WTC11 (cell line): ENCODE data around the gene BOLA3. TPM values are rescaled to one million over a fixed set of nuclear protein-coding genes. Genes with fewer than 3 reads are reported as not detected.

Experiments used
- ATAC-seq: fragments of 200-7000 bp; cut with Tn5 transposase; 2 replicates; pipeline ENCODE4 v1.10.0; 2021; ENCODE audit warnings: mild to moderate bottlenecking, moderate library complexity
- CTCF ChIA-PET: fragments of 300-600 bp; sonication (Branson Sonifier 250); formaldehyde crosslinking; loops from one replicate; lab custom pipeline; 2021; ENCODE audit warnings: antibody characterized with exemption; lab: Charles Lee
- POLR2A ChIA-PET: fragments of 350-600 bp; sonication (Branson Sonifier 250); formaldehyde crosslinking; loops from one replicate; lab custom pipeline; 2021; ENCODE audit warnings: antibody characterized with exemption; lab: Charles Lee
- DNase-seq: peaks from one replicate; pipeline ENCODE4 v3.0.0; 2021; ENCODE audit warnings: low spot score
- H3K27ac Mint-ChIP-seq: 2 replicates; pipeline ENCODE4 v1.8.0; 2021; ENCODE audit warnings: mixed read lengths
- H3K27me3 Mint-ChIP-seq: 2 replicates; pipeline ENCODE4 v1.8.0; 2021; ENCODE audit warnings: low read depth, mild to moderate bottlenecking, moderate library complexity, mixed read lengths
- H3K36me3 Mint-ChIP-seq: 2 replicates; pipeline ENCODE4 v1.8.0; 2021; ENCODE audit warnings: mixed read lengths
- H3K4me1 Mint-ChIP-seq: 2 replicates; pipeline ENCODE4 v1.8.0; 2022; ENCODE audit warnings: mixed read lengths
- H3K4me3 Mint-ChIP-seq: 2 replicates; pipeline ENCODE4 v1.8.0; 2021; ENCODE audit warnings: mild to moderate bottlenecking, moderate library complexity, mixed read lengths
- H3K9me3 Mint-ChIP-seq: 2 replicates; pipeline ENCODE4 v1.8.0; 2021; ENCODE audit warnings: mixed read lengths
- CREB1 ChIP-seq: sonication (generic); formaldehyde crosslinking; IDR thresholded peaks from 2 replicates; pipeline ENCODE4 v1.8.0; 2023; ENCODE audit warnings: mild to moderate bottlenecking, missing genetic modification reagents
- MYBL2 ChIP-seq: sonication (generic); formaldehyde crosslinking; IDR thresholded peaks from 2 replicates; pipeline ENCODE4 v1.8.1; 2023; ENCODE audit warnings: mild to moderate bottlenecking, moderate library complexity, missing genetic modification reagents
- NFE2L1 ChIP-seq: sonication (generic); formaldehyde crosslinking; IDR thresholded peaks from 2 replicates; pipeline ENCODE4 v1.8.1; 2023; ENCODE audit warnings: missing genetic modification reagents
- OVOL2 ChIP-seq: fragments of 250-450 bp; sonication (Bioruptor Pico); IDR thresholded peaks from 2 replicates; pipeline ENCODE4 v1.9.0; 2021; ENCODE audit warnings: mild to moderate bottlenecking, borderline replicate concordance
- SMAD4 ChIP-seq: sonication (generic); formaldehyde crosslinking; IDR thresholded peaks from 2 replicates; pipeline ENCODE4 v1.8.0; 2022; ENCODE audit warnings: mild to moderate bottlenecking, missing genetic modification reagents
- SOX15 ChIP-seq: fragments of 250-450 bp; sonication (Bioruptor Pico); IDR thresholded peaks from 2 replicates; pipeline ENCODE4 v1.9.0; 2021; ENCODE audit warnings: mild to moderate bottlenecking
- SP1 ChIP-seq: sonication (generic); formaldehyde crosslinking; conservative IDR thresholded peaks from 2 replicates; pipeline ENCODE4 v1.8.1; 2022; ENCODE audit warnings: missing genetic modification reagents
- TEAD1 ChIP-seq: sonication (generic); formaldehyde crosslinking; IDR thresholded peaks from 2 replicates; pipeline ENCODE4 v1.8.0; 2022; ENCODE audit warnings: mild to moderate bottlenecking, missing genetic modification reagents
- ZNF317 ChIP-seq: sonication (generic); formaldehyde crosslinking; IDR thresholded peaks from 2 replicates; pipeline ENCODE4 v1.8.1; 2023; ENCODE audit warnings: low read depth, mild to moderate bottlenecking, moderate library complexity, missing genetic modification reagents, borderline replicate concordance
- ZNF423 ChIP-seq: fragments of 250-450 bp; sonication (Bioruptor Pico); IDR thresholded peaks from 2 replicates; pipeline ENCODE4 v2.1.2; 2022; ENCODE audit warnings: mild to moderate bottlenecking, moderate library complexity
- ZNF671 ChIP-seq: fragments of 250-450 bp; sonication (Bioruptor Pico); IDR thresholded peaks from 2 replicates; pipeline ENCODE4 v1.8.0; 2021; ENCODE audit warnings: mild to moderate bottlenecking
- total RNA-seq: library from RNA; stranded (reverse); gene quantifications from 3 replicates; pipeline ENCODE4 v1.2.3, GENCODE V29; 2021
- TF ChIP-seq, protein P1 (sequence below): fragments of 200-600 bp; IDR thresholded peaks from 2 replicates; pipeline ENCODE4 v1.8.0; 2022; ENCODE audit warnings: antibody characterized with exemption
- TF ChIP-seq, protein P2 (sequence below): sonication (generic); formaldehyde crosslinking; IDR thresholded peaks from 2 replicates; pipeline ENCODE4 v1.8.1; 2023; ENCODE audit warnings: mild to moderate bottlenecking, missing genetic modification reagents, moderate library complexity
- TF ChIP-seq, protein P3 (sequence below): sonication (generic); formaldehyde crosslinking; IDR thresholded peaks from 2 replicates; pipeline ENCODE4 v1.8.1; 2023; ENCODE audit warnings: mild to moderate bottlenecking, moderate library complexity, missing genetic modification reagents
- TF ChIP-seq, protein P4 (sequence below): sonication (generic); formaldehyde crosslinking; IDR thresholded peaks from 2 replicates; pipeline ENCODE4 v1.8.0; 2022; ENCODE audit warnings: mild to moderate bottlenecking, missing genetic modification reagents
- TF ChIP-seq, protein P5 (sequence below): sonication (generic); formaldehyde crosslinking; IDR thresholded peaks from 2 replicates; pipeline ENCODE4 v1.8.0; 2022; ENCODE audit warnings: missing genetic modification reagents
- TF ChIP-seq, protein P6 (sequence below): sonication (generic); formaldehyde crosslinking; IDR thresholded peaks from 2 replicates; pipeline ENCODE4 v1.8.0; 2022; ENCODE audit warnings: mild to moderate bottlenecking, missing genetic modification reagents

The BOLA3 gene
- total RNA-seq, 1 experiment from 2014 or later = 58.2 TPM

DNA sequence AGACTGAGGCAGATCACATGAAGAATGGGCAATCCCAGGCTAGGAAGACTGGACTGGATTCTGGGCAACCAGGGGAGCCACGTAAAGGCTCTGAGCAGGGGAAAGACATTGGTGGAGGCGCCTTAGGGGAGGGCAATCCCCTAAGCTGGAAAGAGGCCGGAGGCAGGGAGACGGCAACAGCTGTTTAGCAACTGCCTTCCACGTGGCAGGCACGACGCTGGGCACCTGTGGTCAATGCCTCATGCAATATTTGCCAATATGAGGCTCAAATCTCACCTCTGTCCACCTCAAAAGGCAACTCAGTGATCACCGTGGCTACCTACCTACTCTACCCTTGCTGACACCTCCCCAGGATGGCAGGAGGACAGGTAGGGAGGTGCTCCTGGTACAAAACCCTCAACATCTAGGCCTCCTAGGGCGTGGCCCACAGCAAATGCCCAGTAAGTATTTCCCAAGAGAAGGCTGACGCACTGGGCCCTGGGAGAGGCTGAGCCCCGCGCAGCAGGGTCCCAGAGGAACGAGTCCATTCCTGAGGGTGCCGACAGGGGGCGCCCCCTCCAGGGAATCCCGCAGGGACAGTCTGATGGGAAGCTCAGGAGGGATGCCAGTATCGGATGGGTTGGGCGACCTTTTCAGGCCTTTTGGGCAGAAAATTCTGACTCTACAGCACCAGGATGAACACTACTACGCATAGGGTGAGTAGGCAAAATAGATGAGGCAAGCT is 8.9 kb downstream of the BOLA3 start:
- Mint-ChIP-seq H3K9me3 (no peaks in the 10 kb centered on the region), H3K4me1 (no peaks in the 10 kb centered on the region; the same call in 1 of the 2 replicates), H3K4me3 (no peak overlapping the region), H3K36me3 (peaks cover 21% of the 10 kb centered on the region), H3K27ac (no peak overlapping the region), H3K27me3 (no peaks in the 10 kb centered on the region)
- TF ChIP-seq, protein P1, sequence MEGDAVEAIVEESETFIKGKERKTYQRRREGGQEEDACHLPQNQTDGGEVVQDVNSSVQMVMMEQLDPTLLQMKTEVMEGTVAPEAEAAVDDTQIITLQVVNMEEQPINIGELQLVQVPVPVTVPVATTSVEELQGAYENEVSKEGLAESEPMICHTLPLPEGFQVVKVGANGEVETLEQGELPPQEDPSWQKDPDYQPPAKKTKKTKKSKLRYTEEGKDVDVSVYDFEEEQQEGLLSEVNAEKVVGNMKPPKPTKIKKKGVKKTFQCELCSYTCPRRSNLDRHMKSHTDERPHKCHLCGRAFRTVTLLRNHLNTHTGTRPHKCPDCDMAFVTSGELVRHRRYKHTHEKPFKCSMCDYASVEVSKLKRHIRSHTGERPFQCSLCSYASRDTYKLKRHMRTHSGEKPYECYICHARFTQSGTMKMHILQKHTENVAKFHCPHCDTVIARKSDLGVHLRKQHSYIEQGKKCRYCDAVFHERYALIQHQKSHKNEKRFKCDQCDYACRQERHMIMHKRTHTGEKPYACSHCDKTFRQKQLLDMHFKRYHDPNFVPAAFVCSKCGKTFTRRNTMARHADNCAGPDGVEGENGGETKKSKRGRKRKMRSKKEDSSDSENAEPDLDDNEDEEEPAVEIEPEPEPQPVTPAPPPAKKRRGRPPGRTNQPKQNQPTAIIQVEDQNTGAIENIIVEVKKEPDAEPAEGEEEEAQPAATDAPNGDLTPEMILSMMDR = peak; percentile 91
- no peak for TF ChIP-seq TEAD1
- TF ChIP-seq, protein P2, sequence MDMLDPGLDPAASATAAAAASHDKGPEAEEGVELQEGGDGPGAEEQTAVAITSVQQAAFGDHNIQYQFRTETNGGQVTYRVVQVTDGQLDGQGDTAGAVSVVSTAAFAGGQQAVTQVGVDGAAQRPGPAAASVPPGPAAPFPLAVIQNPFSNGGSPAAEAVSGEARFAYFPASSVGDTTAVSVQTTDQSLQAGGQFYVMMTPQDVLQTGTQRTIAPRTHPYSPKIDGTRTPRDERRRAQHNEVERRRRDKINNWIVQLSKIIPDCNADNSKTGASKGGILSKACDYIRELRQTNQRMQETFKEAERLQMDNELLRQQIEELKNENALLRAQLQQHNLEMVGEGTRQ (CRISPR knock-in tag) = no peak
- ChIA-PET CTCF (interaction anchor here (0.6 to 2.3 kb wide), 41 partner anchors 9 to 372 kb away, joined by 3 to 29 read pairs (median 4); partner anchors contain the start of genes BOLA3, MOB1A and STAMBP), POLR2A (interaction anchor here (0.6 to 0.8 kb wide), 2 partner anchors 13 to 69 kb away, joined by 3 to 4 read pairs; no protein-coding TSS in a partner anchor)
- peak; percentile 87 for ATAC-seq
- peak; percentile 74 for DNase-seq

DNA sequence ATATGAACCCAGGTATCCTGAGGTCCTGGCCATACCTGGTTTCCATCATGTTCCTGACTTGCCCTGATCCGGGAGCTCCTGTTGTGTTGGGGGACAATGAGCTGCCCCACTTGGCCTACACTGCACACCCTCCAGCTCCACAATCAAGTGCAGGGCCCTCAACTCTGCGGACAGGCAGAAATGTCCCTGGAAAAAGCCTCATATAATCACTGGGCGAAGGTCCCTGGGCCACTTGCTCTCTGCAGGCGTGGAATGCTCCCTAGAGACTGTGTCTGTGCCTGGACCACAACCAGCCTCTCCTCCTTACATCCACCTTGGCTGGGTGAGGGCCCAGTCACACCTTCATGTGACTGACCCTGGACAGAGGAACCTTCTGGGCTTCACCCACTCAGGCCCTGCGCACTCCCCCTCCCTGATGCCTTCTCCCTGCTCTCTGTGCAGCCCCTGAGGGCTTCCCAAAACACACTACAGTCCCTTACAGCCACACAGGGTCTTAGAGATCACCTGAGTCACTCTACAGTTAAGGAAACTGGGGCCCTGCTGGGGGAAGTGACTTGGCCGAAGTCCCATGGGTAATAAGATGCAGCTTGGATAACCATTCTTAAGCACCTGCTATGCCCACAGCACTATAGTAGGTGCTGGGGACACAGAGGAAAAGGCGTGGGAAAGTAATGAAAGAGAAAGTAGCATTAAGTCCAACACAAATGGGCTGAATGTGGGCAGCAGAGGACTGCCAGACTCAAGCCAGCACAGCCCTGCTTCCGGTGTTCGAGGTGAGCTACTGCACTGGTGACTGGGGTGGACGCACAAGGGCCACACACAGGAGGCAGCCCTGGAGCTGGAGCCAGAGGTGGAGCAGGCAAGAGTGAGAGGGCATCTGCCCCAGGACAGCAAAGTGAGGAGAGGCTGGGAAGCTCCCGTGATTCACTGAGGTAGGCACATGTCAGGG is 9.8 kb downstream of the BOLA3 start:
- ChIA-PET CTCF (interaction anchor here (0.9 to 2.3 kb wide), 7 partner anchors 10 to 230 kb away, joined by 3 to 29 read pairs (median 7); partner anchors contain the start of gene BOLA3), POLR2A (no interaction called here)
- ATAC-seq = no peak
- no peaks in the 10 kb centered on the region for H3K27me3 Mint-ChIP-seq
- H3K27ac Mint-ChIP-seq = no peak overlapping the region
- no peaks in the 10 kb centered on the region; the same call in 1 of the 2 replicates for H3K4me1 Mint-ChIP-seq
- H3K9me3 Mint-ChIP-seq = no peaks in the 10 kb centered on the region
- no peak overlapping the region for H3K4me3 Mint-ChIP-seq
- no peak for DNase-seq
- H3K36me3 Mint-ChIP-seq = peaks cover 25% of the 10 kb centered on the region
- TF ChIP-seq ZNF317 (CRISPR knock-in tag) = no peak
- TF ChIP-seq, protein P3, sequence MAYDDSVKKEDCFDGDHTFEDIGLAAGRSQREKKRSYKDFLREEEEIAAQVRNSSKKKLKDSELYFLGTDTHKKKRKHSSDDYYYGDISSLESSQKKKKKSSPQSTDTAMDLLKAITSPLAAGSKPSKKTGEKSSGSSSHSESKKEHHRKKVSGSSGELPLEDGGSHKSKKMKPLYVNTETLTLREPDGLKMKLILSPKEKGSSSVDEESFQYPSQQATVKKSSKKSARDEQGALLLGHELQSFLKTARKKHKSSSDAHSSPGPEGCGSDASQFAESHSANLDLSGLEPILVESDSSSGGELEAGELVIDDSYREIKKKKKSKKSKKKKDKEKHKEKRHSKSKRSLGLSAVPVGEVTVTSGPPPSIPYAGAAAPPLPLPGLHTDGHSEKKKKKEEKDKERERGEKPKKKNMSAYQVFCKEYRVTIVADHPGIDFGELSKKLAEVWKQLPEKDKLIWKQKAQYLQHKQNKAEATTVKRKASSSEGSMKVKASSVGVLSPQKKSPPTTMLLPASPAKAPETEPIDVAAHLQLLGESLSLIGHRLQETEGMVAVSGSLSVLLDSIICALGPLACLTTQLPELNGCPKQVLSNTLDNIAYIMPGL = no peak
- no peak for TF ChIP-seq SP1
- TF ChIP-seq MYBL2 (CRISPR knock-in tag) = no peak
- TF ChIP-seq, protein P4, sequence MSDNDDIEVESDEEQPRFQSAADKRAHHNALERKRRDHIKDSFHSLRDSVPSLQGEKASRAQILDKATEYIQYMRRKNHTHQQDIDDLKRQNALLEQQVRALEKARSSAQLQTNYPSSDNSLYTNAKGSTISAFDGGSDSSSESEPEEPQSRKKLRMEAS = no peak
- TF ChIP-seq, protein P1 = no peak
- TF ChIP-seq, protein P2 (CRISPR knock-in tag) = no peak
- no peak for TF ChIP-seq ZNF671 (CRISPR knock-in tag)
- no peak for TF ChIP-seq NFE2L1 (CRISPR knock-in tag)
- TF ChIP-seq, protein P5, sequence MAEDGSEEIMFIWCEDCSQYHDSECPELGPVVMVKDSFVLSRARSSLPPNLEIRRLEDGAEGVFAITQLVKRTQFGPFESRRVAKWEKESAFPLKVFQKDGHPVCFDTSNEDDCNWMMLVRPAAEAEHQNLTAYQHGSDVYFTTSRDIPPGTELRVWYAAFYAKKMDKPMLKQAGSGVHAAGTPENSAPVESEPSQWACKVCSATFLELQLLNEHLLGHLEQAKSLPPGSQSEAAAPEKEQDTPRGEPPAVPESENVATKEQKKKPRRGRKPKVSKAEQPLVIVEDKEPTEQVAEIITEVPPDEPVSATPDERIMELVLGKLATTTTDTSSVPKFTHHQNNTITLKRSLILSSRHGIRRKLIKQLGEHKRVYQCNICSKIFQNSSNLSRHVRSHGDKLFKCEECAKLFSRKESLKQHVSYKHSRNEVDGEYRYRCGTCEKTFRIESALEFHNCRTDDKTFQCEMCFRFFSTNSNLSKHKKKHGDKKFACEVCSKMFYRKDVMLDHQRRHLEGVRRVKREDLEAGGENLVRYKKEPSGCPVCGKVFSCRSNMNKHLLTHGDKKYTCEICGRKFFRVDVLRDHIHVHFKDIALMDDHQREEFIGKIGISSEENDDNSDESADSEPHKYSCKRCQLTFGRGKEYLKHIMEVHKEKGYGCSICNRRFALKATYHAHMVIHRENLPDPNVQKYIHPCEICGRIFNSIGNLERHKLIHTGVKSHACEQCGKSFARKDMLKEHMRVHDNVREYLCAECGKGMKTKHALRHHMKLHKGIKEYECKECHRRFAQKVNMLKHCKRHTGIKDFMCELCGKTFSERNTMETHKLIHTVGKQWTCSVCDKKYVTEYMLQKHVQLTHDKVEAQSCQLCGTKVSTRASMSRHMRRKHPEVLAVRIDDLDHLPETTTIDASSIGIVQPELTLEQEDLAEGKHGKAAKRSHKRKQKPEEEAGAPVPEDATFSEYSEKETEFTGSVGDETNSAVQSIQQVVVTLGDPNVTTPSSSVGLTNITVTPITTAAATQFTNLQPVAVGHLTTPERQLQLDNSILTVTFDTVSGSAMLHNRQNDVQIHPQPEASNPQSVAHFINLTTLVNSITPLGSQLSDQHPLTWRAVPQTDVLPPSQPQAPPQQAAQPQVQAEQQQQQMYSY (CRISPR knock-in tag) = no peak
- no peak for TF ChIP-seq CREB1 (CRISPR knock-in tag)
- no peak for TF ChIP-seq SOX15
- no peak for TF ChIP-seq ZNF423 (CRISPR knock-in tag)
- TF ChIP-seq SMAD4 (CRISPR knock-in tag) = no peak
- TF ChIP-seq, protein P6, sequence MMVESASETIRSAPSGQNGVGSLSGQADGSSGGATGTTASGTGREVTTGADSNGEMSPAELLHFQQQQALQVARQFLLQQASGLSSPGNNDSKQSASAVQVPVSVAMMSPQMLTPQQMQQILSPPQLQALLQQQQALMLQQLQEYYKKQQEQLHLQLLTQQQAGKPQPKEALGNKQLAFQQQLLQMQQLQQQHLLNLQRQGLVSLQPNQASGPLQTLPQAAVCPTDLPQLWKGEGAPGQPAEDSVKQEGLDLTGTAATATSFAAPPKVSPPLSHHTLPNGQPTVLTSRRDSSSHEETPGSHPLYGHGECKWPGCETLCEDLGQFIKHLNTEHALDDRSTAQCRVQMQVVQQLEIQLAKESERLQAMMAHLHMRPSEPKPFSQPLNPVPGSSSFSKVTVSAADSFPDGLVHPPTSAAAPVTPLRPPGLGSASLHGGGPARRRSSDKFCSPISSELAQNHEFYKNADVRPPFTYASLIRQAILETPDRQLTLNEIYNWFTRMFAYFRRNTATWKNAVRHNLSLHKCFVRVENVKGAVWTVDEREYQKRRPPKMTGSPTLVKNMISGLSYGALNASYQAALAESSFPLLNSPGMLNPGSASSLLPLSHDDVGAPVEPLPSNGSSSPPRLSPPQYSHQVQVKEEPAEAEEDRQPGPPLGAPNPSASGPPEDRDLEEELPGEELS = no peak
- TF ChIP-seq OVOL2 (CRISPR knock-in tag) = no peak
